GOT3 (cell line): ENCODE measurements around the gene OR4K2.
"Not testable (repeated sequence)": the region's sequence is repeated elsewhere in the genome, so short reads cannot be mapped to it uniquely, and the experiment has no call there.

ENCODE experiments used
- DNase-seq: peaks from one replicate; lab custom pipeline; 2025; ENCODE audit warnings: mixed read lengths; lab: John Stamatoyannopoulos, UW

The OR4K2 gene

GRCh38 chr14:19874842-19875241 is at the start of gene OR4K2:
Gene OR4K2 (plus strand): TSS chr14:19875142. CDS start chr14:19876268, 1,126 bp downstream.
- no peak for DNase-seq

GRCh38 chr14:19827626-19828244 is 47.2 kb upstream of the OR4K2 start:
- not testable (repeated sequence) for DNase-seq

GRCh38 chr14:19828314-19828713 is 46.6 kb upstream of the OR4K2 start:
- no peak for DNase-seq

GRCh38 chr14:19834203-19834848 is 40.6 kb upstream of the OR4K2 start:
- DNase-seq: not testable (repeated sequence)

- no peak for DNase-seq
These were observed 36.5 kb upstream of the OR4K2 start for GRCh38 chr14:19838433-19838832.

GRCh38 chr14:19851365-19851764 is 23.6 kb upstream of the OR4K2 start:
- DNase-seq: no peak

GRCh38 chr14:19866061-19866669 is 8.8 kb upstream of the OR4K2 start:
- not testable (repeated sequence) for DNase-seq

- DNase-seq: no peak
These were observed 1.8 kb upstream of the OR4K2 start for GRCh38 chr14:19873178-19873577.

GRCh38 chr14:19878029-19878642 is 3.2 kb downstream of the OR4K2 start:
- no peak for DNase-seq

GRCh38 chr14:19895282-19895681 is 20.3 kb downstream of the OR4K2 start:
- DNase-seq: no peak

- DNase-seq: no peak
These were observed 26.1 kb downstream of the OR4K2 start for GRCh38 chr14:19900999-19901398.

GRCh38 chr14:19902409-19902808 is 27.5 kb downstream of the OR4K2 start:
- DNase-seq: no peak

GRCh38 chr14:19906665-19907064 is 31.7 kb downstream of the OR4K2 start:
- no peak for DNase-seq

GRCh38 chr14:19911114-19911513 is 36.2 kb downstream of the OR4K2 start:
- DNase-seq: no peak

- DNase-seq: no peak
These were observed 42.3 kb downstream of the OR4K2 start for GRCh38 chr14:19917243-19917642.

- no peak for DNase-seq
These were observed 43.1 kb downstream of the OR4K2 start for GRCh38 chr14:19917955-19918518.

GRCh38 chr14:19918553-19919264 is 43.8 kb downstream of the OR4K2 start:
- DNase-seq: no peak

- DNase-seq: no peak
These were observed 45.2 kb downstream of the OR4K2 start, which contains the start of gene OR4K5 for GRCh38 chr14:19920021-19920657. Gene OR4K5 (plus strand): TSS chr14:19920607. CDS start chr14:19920607, 0 bp downstream.

GRCh38 chr14:19930617-19931016 is 55.7 kb downstream of the OR4K2 start, which contains the start of gene OR4K1:
Gene OR4K1 (plus strand): TSS chr14:19930917. CDS start chr14:19935667, 4,750 bp downstream.
- no peak for DNase-seq
